ENCODE results near the gene GUCY1A2. TPM values are rescaled to one million over a fixed set of nuclear protein-coding genes. Genes with fewer than 3 reads are reported as not detected.

GUCY1A2 gene
- total RNA-seq, 4 donors from 2014 or later = 2.5 to 7.7 (median 4.4) TPM

- TF ChIP-seq EP300 (IDR thresholded peaks at IDR 0.05) (no peak), POLR2A (IDR thresholded peaks at IDR 0.05; ENCODE audit: low read depth) (no peak), POLR2AphosphoS5 (IDR thresholded peaks at IDR 0.05) (no peak)
- TF ChIP-seq, protein P1, sequence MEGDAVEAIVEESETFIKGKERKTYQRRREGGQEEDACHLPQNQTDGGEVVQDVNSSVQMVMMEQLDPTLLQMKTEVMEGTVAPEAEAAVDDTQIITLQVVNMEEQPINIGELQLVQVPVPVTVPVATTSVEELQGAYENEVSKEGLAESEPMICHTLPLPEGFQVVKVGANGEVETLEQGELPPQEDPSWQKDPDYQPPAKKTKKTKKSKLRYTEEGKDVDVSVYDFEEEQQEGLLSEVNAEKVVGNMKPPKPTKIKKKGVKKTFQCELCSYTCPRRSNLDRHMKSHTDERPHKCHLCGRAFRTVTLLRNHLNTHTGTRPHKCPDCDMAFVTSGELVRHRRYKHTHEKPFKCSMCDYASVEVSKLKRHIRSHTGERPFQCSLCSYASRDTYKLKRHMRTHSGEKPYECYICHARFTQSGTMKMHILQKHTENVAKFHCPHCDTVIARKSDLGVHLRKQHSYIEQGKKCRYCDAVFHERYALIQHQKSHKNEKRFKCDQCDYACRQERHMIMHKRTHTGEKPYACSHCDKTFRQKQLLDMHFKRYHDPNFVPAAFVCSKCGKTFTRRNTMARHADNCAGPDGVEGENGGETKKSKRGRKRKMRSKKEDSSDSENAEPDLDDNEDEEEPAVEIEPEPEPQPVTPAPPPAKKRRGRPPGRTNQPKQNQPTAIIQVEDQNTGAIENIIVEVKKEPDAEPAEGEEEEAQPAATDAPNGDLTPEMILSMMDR (IDR thresholded peaks at IDR 0.05) = no peak
- peaks cover 15 to 25% (median 20%) of the 10 kb centered on the region in 4 donors for H3K4me1 ChIP-seq
- H3K9me3 ChIP-seq = no peaks in the 10 kb centered on the region
- 75% methylated on average over 1 of the region's 1 CpG for WGBS
- peaks cover 0 to 44% (median 10%) of the 10 kb centered on the region in 4 donors for H3K27me3 ChIP-seq
- no peak overlapping the region for H3K4me3 ChIP-seq
- intact Hi-C loops (cut with DNase I) = no loop called here
- no peaks in the 10 kb centered on the region for H3K36me3 ChIP-seq
- no peak for DNase-seq (ENCODE audit: extremely low spot score)
- no peak overlapping the region for H3K27ac ChIP-seq (replicated peaks in 1 of 4)
Measured at GRCh38 chr11:107014871-107015270, 3.4 kb downstream of the GUCY1A2 start.

GRCh38 chr11:107011977-107012376 lies 6.3 kb downstream of the GUCY1A2 start:
- no peaks in the 10 kb centered on the region for H3K4me1 ChIP-seq
- H3K4me3 ChIP-seq = no peak overlapping the region
- H3K27me3 ChIP-seq = peaks cover 0 to 18% (median 2%) of the 10 kb centered on the region in 4 donors
- no peak for TF ChIP-seq POLR2AphosphoS5 (IDR thresholded peaks at IDR 0.05)
- TF ChIP-seq POLR2A (IDR thresholded peaks at IDR 0.05; ENCODE audit: low read depth) = no peak
- TF ChIP-seq, protein P1 (IDR thresholded peaks at IDR 0.05) = no peak
- no peak for TF ChIP-seq EP300 (IDR thresholded peaks at IDR 0.05)
- no peaks in the 10 kb centered on the region for H3K9me3 ChIP-seq
- no peak overlapping the region for H3K27ac ChIP-seq (replicated peaks in 1 of 4)
- no peak for DNase-seq (ENCODE audit: extremely low spot score)
- H3K36me3 ChIP-seq = no peaks in the 10 kb centered on the region
- intact Hi-C loops (cut with DNase I) = no loop called here
- 68% methylated on average over 2 of the region's 2 CpGs for WGBS

DNA sequence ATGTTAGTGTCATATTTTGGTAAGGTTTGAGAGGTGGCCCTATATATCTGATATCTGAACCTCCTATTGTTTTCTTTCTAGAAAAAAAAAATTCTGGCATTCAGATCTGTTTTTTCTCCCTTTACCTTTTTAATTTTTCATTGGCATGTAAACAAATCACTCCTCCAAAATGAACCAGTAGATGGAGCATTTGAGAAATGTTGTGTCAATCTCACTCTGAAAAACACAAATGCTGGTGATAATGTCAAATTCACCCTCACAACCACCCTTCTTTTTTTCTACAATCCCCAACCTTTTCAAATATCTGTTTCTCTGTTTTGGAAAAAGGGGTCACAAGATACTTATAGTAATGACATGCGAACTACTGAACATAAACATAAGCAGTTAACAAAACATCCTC lies 9.1 kb downstream of the GUCY1A2 start:
- DNase-seq (ENCODE audit: extremely low spot score) = no peak
- Histone ChIP-seq H3K4me3 (no peak overlapping the region), H3K36me3 (no peaks in the 10 kb centered on the region), H3K27ac (replicated peaks in 1 of 4) (no peak overlapping the region), H3K9me3 (no peaks in the 10 kb centered on the region), H3K27me3 (peaks cover 0 to 2% (median 0%) of the 10 kb centered on the region in 4 donors), H3K4me1 (no peaks in the 10 kb centered on the region)
- intact Hi-C loops (cut with DNase I) = no loop called here
- TF ChIP-seq, protein P1 (IDR thresholded peaks at IDR 0.05) = no peak
- TF ChIP-seq EP300 (IDR thresholded peaks at IDR 0.05) = no peak
- TF ChIP-seq POLR2A (IDR thresholded peaks at IDR 0.05; ENCODE audit: low read depth) = no peak
- no peak for TF ChIP-seq POLR2AphosphoS5 (IDR thresholded peaks at IDR 0.05)
- WGBS = 81% methylated on average over 1 of the region's 1 CpG

DNA sequence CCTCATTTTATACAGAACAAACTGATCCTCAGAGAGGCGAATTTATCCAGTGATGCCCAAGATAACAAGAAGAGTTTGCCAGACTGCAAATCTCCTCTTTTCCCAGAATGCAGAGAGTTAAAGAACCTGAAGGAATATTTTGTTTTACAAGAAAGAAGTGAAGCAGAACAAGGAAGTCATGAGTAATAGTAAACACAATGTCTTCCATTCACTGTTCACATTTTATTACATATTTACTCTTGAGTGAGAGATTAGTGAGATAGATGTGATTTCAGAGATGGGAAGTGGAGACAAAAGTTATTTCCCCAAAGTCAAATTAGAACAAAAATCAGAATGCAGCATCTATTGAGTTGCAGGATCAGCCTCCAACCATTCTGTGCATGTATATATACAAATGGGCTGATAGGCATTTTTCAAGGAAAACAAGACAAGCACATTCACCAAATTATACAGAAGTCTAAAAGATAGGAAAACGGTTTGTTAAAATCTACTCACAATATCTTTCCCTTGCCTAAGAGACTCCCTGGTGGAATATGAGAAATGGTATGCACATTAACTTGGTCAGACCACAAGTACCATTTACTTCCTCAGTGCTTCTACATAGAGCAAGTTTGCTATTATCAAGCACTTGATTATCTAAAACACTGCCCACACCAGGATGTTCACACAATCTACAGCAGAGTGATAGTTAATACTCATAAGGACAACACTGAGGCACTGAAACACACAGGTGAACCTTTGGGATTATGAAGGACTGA lies 12.0 kb downstream of the GUCY1A2 start:
- DNase-seq (ENCODE audit: extremely low spot score) = no peak
- Histone ChIP-seq H3K27ac (replicated peaks in 1 of 4) (no peak overlapping the region), H3K27me3 (no peaks in the 10 kb centered on the region), H3K4me1 (no peaks in the 10 kb centered on the region), H3K4me3 (no peak overlapping the region), H3K9me3 (no peaks in the 10 kb centered on the region), H3K36me3 (no peaks in the 10 kb centered on the region)
- intact Hi-C loops (cut with DNase I) = no loop called here
- WGBS = 71% methylated on average over 2 of the region's 2 CpGs
- TF ChIP-seq, protein P1 (IDR thresholded peaks at IDR 0.05) = no peak
- TF ChIP-seq POLR2A (IDR thresholded peaks at IDR 0.05; ENCODE audit: low read depth) = no peak
- no peak for TF ChIP-seq POLR2AphosphoS5 (IDR thresholded peaks at IDR 0.05)
- no peak for TF ChIP-seq EP300 (IDR thresholded peaks at IDR 0.05)
